Osteoblast (primary cell): ENCODE data around the gene CELA2A. TPM values are rescaled to one million over a fixed set of nuclear protein-coding genes. Genes with fewer than 3 reads are reported as not detected.
"Not testable (repeated sequence)": the region's sequence is repeated elsewhere in the genome, so short reads cannot be mapped to it uniquely, and the experiment has no call there.

Experiments
- DNase-seq: peaks from one replicate; pipeline ENCODE4 v3.0.0; 2011; ENCODE audit warnings: low spot score, mixed read lengths; ENCODE audit not compliant: insufficient read length; ENCODE audit errors: missing footprints
- H2AFZ ChIP-seq: 2 replicates; pipeline ENCODE4 v1.6.0; 2011; ENCODE audit warnings: mild to moderate bottlenecking, low read length
- H3K27ac ChIP-seq: 2 replicates; pipeline ENCODE4 v1.5.1; 2011; ENCODE audit warnings: mild to moderate bottlenecking, low read depth, low read length, moderate library complexity
- H3K27me3 ChIP-seq: 2 replicates; pipeline ENCODE4 v1.6.0; 2012; ENCODE audit warnings: mild to moderate bottlenecking, control low read depth, inconsistent platforms, low read length, moderate library complexity; ENCODE audit not compliant: insufficient read depth
- H3K36me3 ChIP-seq: 2 replicates; pipeline ENCODE4 v1.5.1; 2011; ENCODE audit warnings: mild to moderate bottlenecking, low read length, control low read depth, moderate library complexity; ENCODE audit not compliant: insufficient read depth
- H3K4me1 ChIP-seq: 2 replicates; pipeline ENCODE4 v1.5.1; 2011; ENCODE audit warnings: mild to moderate bottlenecking, low read length, control low read depth, moderate library complexity; ENCODE audit not compliant: insufficient read depth
- H3K4me2 ChIP-seq: 2 replicates; pipeline ENCODE4 v1.6.0; 2011; ENCODE audit warnings: mild to moderate bottlenecking, low read length; ENCODE audit not compliant: insufficient read depth
- H3K4me3 ChIP-seq: fragments of 200-600 bp; sonication (generic); 3 replicates; pipeline ENCODE4 v1.5.1; 2012; ENCODE audit warnings: mild to moderate bottlenecking, low read length, inconsistent platforms; ENCODE audit not compliant: insufficient read depth
- H3K79me2 ChIP-seq: 2 replicates; pipeline ENCODE4 v1.6.0; 2012; ENCODE audit warnings: mild to moderate bottlenecking, low read length, control low read depth, inconsistent platforms; ENCODE audit not compliant: insufficient read depth
- H3K9me3 ChIP-seq: 2 replicates; pipeline ENCODE4 v1.5.1; 2011; ENCODE audit warnings: low read depth, low read length, control low read depth
- H4K20me1 ChIP-seq: 2 replicates; pipeline ENCODE4 v1.6.0; 2012; ENCODE audit warnings: mild to moderate bottlenecking, low read length, control low read depth; ENCODE audit not compliant: insufficient read depth
- total RNA-seq: library from RNA; depleted of rRNA; stranded (reverse); fragments of >200 nt; gene quantifications from 2 replicates; pipeline ENCODE4 v1.2.3, GENCODE V29; 2012
- TF ChIP-seq, protein P1 (sequence below): IDR thresholded peaks from 2 replicates; pipeline ENCODE4 v1.5.1; 2011; ENCODE audit warnings: mild to moderate bottlenecking, low read depth, low read length, moderate library complexity; ENCODE audit errors: extremely low read depth

The CELA2A gene
- total RNA-seq, 1 donor = not detected

DNA sequence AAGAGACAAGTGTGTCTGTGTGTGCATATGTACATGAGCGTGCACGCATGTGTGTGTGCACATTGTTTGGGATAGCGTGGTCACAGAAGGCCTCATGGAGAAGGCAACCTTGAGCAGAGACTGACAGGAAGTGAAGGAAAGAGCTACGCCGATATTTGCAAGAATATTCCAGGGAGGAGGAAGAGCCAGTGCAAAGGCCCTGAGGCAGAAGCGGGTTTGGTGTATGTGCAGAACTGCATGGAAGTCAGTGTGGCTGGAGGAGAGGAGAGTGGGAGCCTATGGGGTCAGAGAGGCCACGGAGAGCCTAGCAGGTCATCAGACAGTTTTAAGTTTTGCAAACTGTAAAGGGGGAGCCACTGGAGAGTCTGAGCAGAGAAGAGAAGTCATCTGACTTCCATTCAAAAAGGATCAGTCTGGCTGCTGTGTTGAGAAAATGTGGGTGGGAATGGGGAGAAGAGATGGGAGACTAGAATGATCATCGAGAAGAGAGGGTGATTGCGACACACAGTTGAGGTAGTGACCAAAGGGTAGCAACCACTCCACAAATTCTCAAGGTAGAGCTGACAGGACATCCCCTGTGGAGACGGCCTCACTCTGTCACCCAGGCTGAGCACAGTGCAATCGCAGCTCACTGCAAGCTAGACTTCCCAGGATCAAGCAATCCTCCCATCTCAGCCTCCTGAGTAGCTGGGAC, 23.3 kb downstream of the CELA2A start:
- no peak for DNase-seq
- no peaks in the 10 kb centered on the region for H3K9me3 ChIP-seq
- no peak overlapping the region for H3K27ac ChIP-seq
- no peaks in the 10 kb centered on the region for H3K79me2 ChIP-seq
- no peaks in the 10 kb centered on the region for H3K4me1 ChIP-seq
- no peak overlapping the region for H2AFZ ChIP-seq
- no peak overlapping the region for H3K4me2 ChIP-seq
- no peaks in the 10 kb centered on the region for H4K20me1 ChIP-seq
- TF ChIP-seq, protein P1, sequence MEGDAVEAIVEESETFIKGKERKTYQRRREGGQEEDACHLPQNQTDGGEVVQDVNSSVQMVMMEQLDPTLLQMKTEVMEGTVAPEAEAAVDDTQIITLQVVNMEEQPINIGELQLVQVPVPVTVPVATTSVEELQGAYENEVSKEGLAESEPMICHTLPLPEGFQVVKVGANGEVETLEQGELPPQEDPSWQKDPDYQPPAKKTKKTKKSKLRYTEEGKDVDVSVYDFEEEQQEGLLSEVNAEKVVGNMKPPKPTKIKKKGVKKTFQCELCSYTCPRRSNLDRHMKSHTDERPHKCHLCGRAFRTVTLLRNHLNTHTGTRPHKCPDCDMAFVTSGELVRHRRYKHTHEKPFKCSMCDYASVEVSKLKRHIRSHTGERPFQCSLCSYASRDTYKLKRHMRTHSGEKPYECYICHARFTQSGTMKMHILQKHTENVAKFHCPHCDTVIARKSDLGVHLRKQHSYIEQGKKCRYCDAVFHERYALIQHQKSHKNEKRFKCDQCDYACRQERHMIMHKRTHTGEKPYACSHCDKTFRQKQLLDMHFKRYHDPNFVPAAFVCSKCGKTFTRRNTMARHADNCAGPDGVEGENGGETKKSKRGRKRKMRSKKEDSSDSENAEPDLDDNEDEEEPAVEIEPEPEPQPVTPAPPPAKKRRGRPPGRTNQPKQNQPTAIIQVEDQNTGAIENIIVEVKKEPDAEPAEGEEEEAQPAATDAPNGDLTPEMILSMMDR = no peak
- no peaks in the 10 kb centered on the region for H3K36me3 ChIP-seq
- H3K4me3 ChIP-seq = no peak overlapping the region
- no peaks in the 10 kb centered on the region for H3K27me3 ChIP-seq

DNA sequence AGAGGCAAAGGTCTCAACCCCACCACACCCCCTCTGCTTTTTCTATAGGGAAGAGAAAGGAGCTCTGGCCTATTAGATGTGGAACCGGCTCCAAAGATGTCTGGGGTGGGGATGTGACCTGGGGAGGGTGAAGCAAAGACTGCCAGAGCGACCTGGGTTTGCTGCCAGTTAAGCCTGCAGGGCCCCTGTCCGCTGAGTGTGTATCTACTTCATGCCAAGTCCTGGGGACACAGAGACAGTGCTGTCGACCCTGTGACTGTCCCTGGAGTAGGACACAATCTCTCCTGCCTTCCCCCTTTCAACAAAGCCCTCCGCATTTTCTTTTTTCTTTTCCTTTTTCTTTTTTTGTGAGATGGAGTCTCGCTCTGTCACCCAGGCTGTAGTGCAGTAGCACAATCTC, 25.9 kb downstream of the CELA2A start:
- H3K27ac ChIP-seq, H3K9me3 ChIP-seq, H4K20me1 ChIP-seq, H3K4me1 ChIP-seq, H3K4me2 ChIP-seq, H3K79me2 ChIP-seq, H2AFZ ChIP-seq, H3K36me3 ChIP-seq, H3K4me3 ChIP-seq, DNase-seq, H3K27me3 ChIP-seq: not testable (repeated sequence)

DNA sequence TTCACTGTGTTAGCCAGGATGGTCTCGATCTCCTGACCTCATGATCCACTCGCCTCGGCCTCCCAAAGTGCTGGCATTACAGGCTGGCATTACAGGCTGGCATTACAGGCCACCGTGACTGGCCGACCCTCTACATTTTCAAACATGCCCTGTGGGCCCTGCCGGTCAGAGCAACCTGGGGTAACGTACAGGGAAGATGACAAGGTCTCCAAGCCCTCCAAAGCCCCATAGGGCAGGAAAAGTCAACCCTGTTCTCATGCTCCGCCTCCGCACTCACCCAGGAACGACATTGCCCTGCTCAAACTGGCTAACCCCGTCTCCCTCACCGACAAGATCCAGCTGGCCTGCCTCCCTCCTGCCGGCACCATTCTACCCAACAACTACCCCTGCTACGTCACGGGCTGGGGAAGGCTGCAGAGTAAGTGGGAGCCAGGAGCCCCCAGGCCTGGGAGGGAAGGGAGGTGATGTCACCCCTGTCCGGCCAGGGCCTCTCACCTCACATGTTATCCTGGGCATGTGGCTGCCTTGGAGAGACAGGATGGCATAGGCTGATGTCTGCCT, 26.5 kb downstream of the CELA2A start:
- H3K4me1 ChIP-seq, H3K27me3 ChIP-seq, H3K27ac ChIP-seq, H3K4me2 ChIP-seq, H4K20me1 ChIP-seq, DNase-seq, H3K9me3 ChIP-seq, H3K4me3 ChIP-seq, H2AFZ ChIP-seq, H3K79me2 ChIP-seq, H3K36me3 ChIP-seq: not testable (repeated sequence)

DNA sequence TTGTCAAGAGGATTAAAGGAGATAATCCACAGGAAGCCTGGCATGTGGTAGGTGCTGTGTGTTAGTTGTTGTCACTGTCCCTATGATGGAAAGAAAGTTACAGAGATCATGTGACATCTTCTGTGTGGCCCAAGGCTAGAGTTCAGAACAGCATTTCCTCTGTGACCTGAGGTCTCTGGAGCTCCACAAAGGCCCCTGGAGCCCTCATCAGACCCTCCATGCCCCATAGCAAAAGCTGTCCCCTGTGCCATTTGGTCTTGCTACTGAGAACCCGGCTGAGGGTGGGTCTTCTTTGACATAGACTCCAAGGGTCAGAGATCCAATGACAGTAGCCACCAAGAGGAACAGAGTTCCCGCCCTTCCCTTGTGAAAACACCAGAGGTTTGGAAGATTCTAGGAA, 27.4 kb downstream of the CELA2A start:
- Histone ChIP-seq H3K36me3 (no peaks in the 10 kb centered on the region), H4K20me1 (no peaks in the 10 kb centered on the region), H2AFZ (no peak overlapping the region), H3K9me3 (no peaks in the 10 kb centered on the region), H3K4me2 (no peak overlapping the region), H3K27ac (no peak overlapping the region), H3K4me1 (no peaks in the 10 kb centered on the region), H3K79me2 (no peaks in the 10 kb centered on the region), H3K4me3 (no peak overlapping the region), H3K27me3 (no peaks in the 10 kb centered on the region)
- TF ChIP-seq, protein P1 = no peak
- no peak for DNase-seq

DNA sequence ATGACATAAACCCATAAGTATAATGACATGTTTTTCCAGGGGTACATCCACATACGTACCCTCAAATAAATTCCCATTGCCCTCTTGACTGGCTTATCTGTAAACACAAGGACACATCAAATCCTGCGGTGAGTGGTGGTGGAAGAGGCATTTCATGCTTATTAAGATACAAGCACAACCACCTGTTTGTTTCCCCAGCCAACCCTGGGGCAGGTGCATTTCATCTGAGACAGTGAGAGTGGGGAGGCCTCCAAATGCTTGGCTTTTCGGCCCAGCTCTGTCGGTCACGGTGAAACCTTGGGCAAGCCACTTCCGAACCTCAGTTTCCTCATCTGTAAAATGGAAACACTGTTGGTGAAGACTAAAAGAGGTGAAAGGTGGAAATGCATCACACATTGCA, 27.9 kb downstream of the CELA2A start:
- not testable (repeated sequence) for H4K20me1 ChIP-seq, H3K4me3 ChIP-seq, H3K27me3 ChIP-seq, H3K79me2 ChIP-seq, H3K36me3 ChIP-seq, H3K27ac ChIP-seq, H3K9me3 ChIP-seq, H3K4me2 ChIP-seq, H2AFZ ChIP-seq, H3K4me1 ChIP-seq
- peak; percentile 41 for DNase-seq
